Testis (tissue), 2 donors: ENCODE measurements around the gene ZNF559.

Experiments used
- POLR2A ChIP-seq: fragments of 450-650 bp; IDR thresholded peaks from one replicate; pipeline ENCODE4 v1.6.1; 2017; ENCODE audit warnings: antibody characterized with exemption, mild to moderate bottlenecking, moderate library complexity
- TF ChIP-seq, protein P1 (sequence below), 3 experiments: fragments of 450-650 bp in 2 of 3; fragments of 200-600 bp in 1 of 3; sonication (generic) in 1 of 3; IDR thresholded peaks; one replicate each; pipeline ENCODE4 v1.5.1; 2016 to 2019; ENCODE audit warnings: antibody characterized with exemption in 3 of 3, mild to moderate bottlenecking in 2 of 3, moderate library complexity in 1 of 3

DNA sequence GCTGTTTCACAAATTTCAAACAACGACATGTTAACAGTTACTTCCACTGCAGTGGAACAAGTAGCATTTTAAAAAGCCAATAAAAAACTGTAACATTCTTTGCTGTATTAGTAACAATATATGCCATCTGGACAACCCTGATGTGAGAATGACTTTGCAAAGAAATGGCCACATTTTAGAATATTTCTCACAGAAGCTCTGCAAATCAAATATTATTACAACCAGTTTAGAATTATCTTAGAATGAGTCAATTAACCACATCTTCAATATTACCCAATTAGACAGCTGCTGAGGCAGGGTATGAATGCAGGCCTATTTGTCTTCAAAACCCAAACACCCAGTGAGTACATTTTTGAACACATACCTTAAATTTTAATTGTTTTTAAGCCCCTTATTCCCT lies 17.5 kb upstream of the ZNF559 start:
- TF ChIP-seq, protein P1, sequence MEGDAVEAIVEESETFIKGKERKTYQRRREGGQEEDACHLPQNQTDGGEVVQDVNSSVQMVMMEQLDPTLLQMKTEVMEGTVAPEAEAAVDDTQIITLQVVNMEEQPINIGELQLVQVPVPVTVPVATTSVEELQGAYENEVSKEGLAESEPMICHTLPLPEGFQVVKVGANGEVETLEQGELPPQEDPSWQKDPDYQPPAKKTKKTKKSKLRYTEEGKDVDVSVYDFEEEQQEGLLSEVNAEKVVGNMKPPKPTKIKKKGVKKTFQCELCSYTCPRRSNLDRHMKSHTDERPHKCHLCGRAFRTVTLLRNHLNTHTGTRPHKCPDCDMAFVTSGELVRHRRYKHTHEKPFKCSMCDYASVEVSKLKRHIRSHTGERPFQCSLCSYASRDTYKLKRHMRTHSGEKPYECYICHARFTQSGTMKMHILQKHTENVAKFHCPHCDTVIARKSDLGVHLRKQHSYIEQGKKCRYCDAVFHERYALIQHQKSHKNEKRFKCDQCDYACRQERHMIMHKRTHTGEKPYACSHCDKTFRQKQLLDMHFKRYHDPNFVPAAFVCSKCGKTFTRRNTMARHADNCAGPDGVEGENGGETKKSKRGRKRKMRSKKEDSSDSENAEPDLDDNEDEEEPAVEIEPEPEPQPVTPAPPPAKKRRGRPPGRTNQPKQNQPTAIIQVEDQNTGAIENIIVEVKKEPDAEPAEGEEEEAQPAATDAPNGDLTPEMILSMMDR (IDR thresholded peaks at IDR 0.05), result no peak
- TF ChIP-seq POLR2A, result no peak
